Measurements from ENCODE around the gene PTTG2.
"Not testable (repeated sequence)": the region's sequence is repeated elsewhere in the genome, so short reads cannot be mapped to it uniquely, and the experiment has no call there.

The PTTG2 gene

DNA sequence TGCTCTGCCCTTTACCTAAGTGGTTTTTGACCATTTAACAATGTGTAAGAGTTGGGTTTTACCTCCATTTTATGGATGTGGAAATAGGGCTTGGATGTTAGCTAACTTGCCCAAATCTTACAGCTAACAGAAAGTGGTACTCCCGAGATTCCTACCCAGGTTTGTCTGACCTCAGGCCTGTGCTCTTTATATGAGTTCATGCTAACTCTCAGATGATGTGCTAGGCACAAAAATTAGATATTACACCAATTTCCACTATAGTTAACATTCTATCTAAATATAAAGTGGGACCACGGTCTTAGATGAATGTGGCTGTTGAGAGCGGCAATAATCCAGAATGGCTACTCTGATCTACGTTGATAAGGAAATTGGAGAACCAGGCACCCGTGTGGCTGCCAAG lies at the start of gene PTTG2:
Gene PTTG2 (plus strand): TSS at position 301 of the 400 bp plus-strand sequence. CDS start 37 bp downstream, at position 338.
- DNase-seq (ENCODE audit: low read depth in 2 of 2): no peak

DNA sequence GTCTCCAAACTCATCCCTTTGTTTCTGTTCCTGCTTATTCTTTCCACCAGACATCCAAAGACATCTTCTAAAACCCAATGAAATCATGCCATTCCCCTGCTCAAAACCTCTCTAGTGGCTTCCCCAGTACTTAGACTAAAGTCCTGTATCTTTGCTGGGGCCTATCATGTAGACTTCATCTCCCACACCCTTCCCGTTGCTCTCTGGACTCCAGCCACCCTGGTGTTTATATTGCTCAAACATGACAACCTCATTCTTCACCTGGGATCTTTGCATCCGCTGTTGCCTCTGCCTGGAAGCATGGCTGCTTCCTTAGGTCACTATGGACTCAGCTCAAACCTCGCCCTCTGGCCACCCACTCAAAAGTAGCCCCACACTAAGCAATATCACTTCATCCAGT lies 45.7 kb upstream of the PTTG2 start:
- DNase-seq (ENCODE audit: low read depth in 2 of 2): no peak

DNA sequence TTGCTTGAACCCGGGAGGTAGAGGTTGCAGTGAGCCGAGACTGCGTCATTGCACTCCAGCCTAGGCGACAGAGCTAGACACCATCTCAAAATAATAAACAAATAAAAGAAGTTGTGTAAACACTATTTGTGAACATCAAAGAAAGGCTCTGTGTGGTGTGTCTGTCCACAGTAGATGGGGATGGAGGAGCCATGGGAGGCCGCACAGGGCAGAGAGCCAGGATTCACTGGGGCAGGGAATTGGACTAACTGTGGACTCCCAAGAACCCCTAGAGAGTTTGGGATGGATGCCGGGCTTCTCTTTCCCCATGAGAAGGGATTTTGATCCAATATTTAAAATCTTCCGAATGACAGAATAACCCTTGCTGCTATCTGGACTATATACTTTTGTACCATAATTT lies 42.8 kb upstream of the PTTG2 start:
- DNase-seq (ENCODE audit: low read depth in 2 of 2): no peak

DNA sequence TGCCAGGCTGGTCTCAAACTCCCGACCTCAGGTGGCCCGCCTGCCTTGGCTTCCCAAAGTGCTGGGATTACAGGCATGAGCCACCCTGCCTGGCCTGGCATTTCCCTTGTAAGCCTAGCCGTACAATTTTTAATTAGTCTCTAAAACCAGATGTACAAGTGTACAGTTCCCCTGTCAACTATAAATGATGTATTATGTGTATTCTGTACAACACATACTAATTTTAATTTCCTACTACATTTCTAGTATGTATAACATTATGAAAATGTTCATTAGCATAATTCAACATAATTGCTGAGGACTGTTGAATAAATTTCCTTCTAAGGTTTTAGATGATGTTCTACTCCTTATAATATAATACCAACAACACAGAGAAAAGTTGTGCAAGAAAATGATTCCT lies 41.5 kb upstream of the PTTG2 start:
- DNase-seq (ENCODE audit: low read depth in 2 of 2): no peak

DNA sequence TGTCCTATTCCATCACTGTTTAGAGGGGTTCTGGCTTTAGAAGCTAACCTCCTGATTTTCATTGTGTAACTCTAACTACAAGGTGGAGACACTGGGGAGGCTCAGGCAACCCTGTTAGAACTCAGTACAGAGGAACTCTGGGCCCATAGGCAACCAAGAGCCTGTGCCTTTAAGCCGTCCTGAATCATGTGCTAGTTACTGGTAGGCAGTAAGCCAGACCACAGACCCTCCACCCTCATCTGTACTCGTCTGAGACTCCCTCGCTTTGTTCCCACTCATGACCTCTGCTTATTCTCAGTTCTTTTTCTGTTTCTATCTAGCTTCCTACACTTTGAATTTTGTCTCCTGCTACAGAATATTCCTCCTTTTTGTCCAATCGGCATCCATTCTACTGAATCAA lies 37.9 kb upstream of the PTTG2 start:
- no peak for DNase-seq (ENCODE audit: low read depth in 2 of 2)

DNA sequence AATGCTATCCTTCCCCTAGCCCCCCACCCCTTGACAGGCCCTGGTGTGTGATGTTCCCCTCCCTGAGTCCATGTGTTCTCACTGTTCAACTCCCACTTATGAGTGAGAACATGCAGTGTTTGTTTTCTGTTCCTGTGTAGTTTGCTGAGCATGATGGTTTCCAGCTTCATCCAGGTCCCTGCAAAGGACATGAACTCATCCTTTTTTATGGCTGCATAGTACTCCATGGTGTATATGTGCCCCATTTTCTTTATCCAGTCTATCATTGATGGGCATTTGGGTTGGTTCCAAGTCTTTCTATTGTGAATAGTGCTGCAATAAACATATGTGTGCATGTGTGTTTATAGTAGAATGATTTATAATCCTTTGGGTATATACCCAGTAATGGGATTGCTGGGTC lies 37.1 kb upstream of the PTTG2 start:
- DNase-seq (ENCODE audit: low read depth in 2 of 2): not testable (repeated sequence)

DNA sequence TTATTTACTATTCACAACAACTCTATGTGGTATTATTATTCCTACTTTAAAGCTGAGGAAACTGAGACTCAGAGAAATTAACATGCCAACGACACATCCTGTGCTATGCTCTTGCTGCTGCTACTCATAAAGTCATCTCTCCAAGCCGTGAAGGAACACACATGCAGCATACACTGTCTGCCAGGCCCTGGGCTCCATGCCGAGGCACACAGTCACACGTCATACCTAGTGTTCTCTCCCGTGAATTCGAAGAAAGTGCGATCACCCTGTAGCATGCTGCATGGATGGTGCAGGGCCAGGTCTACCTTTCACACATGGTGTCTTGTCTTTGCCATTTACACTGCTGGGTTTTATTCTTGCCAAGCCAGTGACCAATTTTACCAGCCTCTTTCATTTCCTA lies 35.3 kb upstream of the PTTG2 start:
- DNase-seq (ENCODE audit: low read depth in 2 of 2): no peak

DNA sequence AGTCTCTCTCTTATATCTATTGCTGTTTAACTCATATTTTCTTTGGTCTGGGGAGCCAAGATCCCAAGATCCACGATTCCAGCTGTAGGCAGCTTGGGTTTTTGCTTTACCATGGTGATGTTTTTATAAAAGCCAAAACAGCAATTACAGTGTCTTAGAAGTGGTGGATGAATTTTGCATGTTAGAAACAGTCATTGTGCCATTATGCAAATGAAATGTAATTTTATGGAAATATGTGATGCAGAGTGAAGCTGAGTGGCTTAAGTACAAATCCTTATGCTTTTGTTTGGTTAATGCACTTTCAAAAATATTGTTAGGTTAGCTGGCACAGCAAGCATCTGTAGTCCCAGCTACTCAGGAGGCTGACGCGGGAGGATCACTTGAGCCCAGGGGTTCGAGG lies 32.8 kb upstream of the PTTG2 start:
- DNase-seq (ENCODE audit: low read depth in 2 of 2): no peak

DNA sequence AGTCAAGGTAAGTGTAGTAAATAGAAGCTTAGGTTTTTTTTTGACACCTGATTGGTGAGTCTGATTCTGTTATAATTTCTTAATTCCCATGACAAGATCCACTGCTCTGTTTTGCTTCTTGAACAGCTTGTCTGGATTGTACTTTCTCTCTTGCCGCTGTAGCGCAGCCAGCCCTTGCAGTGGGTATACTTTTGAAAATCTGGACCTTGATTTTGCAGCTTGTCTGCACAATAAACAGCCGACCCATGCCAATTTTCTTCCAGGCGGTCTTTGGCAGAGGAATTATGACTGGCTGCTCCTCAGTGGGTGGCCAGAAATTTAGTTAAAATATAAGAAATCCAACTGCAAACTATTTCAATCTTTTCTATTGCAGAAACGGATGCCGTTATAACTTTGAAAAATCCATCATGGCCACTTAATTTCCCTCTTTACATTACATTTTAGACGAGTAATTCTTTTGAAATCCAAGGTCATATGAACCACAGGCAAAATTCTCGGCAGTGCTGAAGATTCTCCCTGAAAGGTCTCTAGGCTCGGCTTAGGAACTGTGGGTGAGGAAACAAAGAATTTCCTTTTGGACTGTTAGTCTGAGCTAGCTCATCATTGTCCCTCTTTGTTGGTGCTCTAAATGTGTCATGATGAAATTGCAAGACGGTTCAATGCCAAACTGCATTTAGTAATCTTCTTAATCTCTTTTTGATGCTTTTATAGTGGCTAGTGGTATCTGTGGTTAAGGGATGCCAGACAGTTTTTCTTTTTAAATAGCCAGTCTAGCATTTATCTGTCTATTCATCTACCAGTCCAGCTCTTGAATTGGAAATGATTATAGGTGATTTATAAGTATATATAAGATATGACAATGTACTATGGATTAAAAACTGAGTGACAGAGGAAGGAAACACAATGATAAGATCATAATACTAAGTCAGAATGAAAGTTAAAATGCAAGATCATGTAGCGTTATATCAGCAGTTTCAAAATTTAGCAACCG lies 31.5 kb upstream of the PTTG2 start:
- DNase-seq (ENCODE audit: low read depth in 2 of 2): no peak

DNA sequence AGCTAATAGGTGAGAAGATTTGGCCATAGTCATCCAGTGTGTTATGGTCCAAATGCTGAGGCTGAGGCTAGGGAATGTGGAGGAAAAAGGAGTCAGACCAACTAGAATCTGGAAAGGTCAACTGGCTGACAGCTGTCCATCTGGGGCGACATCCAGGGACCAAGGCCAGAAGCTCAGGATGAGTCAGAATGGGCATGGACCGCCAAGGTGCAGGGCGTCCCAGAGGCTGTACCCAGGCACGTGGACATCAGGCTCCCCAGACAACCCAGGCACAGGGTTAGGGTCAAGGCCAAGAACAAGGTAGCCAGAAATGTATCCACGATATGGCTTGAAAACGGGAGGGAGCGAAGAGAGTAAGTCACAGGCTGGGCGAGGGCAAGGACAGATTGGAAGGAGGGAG lies 26.1 kb upstream of the PTTG2 start:
- DNase-seq (ENCODE audit: low read depth in 2 of 2): no peak

DNA sequence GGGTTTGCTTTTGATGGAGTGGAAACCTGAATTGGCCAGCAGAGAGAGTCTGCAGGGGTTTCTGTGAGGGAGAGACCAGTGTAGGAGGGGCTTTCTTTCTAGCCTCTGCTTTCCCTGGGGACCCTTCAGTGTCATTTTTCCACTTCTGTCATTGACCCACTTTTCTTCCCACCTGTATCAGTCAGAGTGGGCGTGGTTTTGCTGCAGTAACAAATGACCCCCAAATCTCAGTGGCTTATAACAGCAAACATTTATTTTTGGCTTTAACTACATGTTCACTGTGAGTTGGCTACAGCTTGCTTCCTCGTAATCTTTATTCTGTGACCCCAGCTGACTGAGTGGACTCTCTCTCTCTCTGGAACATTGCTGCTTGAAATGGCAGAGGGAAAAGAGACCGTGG lies 25.6 kb upstream of the PTTG2 start:
- no peak for DNase-seq (ENCODE audit: low read depth in 2 of 2)

DNA sequence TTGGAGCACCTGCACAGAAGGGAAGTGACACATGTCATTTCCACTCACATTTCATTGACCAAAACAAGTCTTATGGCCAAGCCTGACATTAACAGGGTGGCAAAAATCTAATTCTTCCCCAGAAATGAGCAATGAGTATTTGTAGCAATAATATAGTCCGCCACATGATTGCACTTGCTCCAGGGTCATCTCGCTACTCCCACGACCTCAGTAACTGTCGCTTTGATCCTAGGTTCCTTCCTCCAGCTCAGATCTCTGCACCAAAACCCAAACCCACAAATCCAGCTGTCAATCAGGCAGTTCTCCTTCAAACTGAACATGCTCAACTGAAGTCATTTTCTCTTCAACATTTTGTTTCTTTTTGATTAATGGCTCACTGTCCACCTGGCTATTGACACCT lies 25.2 kb upstream of the PTTG2 start:
- no peak for DNase-seq (ENCODE audit: low read depth in 2 of 2)

DNA sequence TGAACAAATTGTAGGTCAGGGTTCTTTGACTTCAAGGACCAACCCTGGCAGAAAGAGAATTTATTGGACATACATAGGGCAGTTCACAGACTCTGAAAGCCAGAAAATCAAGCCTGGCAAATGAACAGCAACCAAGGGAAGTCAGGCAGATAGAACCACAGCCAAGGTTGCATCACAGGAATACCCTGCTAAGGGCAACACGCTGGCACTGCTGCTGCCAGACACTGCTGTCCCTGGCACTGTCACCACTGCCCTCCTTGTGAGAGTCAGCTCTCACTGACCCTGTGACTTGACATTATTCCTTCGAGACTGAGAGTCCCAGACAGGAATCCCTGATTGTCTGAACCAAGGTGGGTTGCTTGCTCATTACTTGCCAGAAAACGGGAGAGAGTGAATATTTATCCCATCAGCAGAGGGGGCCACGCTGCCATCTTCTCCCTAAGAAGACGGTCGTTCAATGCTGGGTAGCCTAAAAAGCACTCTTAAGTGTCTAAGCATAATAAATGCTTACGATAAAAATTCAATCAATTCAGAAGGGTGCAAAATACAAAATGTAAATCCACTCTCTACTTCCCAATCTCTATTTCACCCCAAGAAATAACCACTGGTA lies 23.2 kb upstream of the PTTG2 start:
- no peak for DNase-seq (ENCODE audit: low read depth in 2 of 2)

DNA sequence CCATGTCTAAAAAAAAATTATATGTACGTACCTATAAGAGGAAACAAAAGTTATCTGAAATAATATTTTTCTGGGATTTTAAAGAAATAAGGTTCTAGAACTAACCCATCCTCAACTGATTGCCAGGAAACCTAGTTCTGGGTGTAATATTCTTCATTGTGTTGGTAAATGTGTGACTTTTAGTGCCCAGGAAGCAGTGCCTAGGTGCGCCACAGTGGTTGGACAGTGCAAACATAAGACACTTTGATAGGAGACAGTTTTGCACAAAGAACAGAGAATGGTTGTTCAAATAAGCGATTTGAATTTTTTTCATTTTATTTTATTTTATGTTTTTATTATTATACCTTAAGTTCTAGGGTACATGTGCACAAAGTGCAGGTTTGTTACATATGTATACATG lies 22.0 kb upstream of the PTTG2 start:
- no peak for DNase-seq (ENCODE audit: low read depth in 2 of 2)

DNA sequence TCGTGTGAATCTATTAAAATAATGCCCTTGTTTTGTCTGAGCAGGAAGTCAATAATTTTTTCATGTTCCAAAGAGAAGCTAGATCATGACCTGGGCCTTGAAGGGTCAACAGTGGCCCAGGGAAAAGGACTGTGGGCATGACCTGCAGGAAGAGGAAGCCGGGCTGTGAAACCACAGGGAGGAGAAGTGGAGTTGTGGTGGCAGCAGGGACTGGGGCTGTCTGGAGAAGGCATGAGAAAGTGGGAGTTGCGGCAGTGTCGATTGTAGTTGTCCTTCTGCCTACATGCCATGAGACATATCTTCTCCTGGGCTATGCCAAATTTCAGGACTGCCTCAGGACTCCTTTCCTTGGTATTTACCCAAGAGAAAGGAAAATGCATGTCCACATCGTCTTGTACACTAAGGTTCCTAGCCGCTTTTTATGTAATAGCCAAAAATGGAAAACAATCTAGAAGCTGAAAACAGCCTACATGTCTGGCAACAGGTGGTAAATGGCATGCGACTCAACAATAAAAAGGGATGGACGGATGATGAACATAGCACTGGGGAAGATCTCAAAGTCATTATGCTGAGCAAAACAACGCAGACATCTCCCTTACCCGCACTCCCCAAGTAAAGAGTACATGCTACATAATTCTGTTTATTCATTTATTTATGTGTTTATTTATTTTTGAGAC lies 13.6 kb upstream of the PTTG2 start:
- DNase-seq (ENCODE audit: low read depth in 2 of 2): no peak

DNA sequence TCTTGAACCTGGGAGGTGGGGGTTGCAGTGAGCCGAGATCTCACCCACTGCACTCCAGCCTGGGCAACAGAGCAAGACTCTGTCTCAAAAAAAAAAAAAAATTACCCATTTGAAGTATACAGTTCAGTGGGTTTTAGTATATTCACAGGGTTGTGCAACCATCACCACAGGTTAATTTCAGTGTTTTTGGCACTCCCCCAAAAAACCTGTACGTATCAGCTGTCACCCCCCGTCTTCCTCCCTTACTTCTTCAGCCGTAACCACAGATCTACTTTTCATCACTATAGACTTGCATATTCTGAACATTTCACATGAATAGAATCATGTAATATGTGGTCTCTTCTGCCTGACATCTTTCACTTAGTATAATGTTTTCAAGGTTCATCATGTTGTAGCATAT lies 11.7 kb upstream of the PTTG2 start:
- no peak for DNase-seq (ENCODE audit: low read depth in 2 of 2)

DNA sequence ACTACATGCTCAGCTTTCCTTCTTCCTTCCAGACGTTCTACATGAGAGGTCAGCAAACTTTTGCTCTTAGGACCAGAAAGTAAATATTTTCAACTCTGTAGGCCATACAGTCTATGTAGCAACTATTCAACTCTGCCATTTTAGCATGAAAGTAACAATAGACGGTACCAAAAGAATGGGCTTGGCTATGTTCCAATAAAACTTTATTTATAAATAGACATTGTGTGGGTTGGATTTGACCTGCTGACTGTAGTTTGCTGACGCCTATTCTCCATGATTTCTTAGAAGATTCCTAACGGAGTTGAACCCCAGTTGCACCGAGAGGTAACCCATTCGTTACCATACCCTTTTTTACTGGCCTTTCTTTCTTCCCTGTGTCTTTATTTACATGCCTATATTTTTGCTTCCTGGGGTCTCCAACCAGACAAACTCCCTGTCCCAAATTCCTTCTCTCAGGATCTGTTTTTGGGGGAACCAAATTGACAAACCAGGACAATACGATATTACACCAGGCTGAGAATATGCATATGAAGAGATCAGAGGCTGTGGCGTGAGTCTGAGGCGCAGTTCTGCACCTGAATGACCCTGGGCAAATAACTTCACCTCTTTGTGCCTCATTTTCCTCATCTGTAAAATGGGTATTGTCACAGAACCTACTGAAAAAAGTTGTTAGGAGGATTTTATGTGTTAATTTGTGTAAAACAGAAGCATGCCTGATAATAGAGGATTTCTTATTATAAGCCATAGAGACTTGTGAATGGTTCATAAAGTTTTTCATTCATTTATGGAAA lies 10.4 kb upstream of the PTTG2 start:
- DNase-seq (ENCODE audit: low read depth in 2 of 2): no peak

DNA sequence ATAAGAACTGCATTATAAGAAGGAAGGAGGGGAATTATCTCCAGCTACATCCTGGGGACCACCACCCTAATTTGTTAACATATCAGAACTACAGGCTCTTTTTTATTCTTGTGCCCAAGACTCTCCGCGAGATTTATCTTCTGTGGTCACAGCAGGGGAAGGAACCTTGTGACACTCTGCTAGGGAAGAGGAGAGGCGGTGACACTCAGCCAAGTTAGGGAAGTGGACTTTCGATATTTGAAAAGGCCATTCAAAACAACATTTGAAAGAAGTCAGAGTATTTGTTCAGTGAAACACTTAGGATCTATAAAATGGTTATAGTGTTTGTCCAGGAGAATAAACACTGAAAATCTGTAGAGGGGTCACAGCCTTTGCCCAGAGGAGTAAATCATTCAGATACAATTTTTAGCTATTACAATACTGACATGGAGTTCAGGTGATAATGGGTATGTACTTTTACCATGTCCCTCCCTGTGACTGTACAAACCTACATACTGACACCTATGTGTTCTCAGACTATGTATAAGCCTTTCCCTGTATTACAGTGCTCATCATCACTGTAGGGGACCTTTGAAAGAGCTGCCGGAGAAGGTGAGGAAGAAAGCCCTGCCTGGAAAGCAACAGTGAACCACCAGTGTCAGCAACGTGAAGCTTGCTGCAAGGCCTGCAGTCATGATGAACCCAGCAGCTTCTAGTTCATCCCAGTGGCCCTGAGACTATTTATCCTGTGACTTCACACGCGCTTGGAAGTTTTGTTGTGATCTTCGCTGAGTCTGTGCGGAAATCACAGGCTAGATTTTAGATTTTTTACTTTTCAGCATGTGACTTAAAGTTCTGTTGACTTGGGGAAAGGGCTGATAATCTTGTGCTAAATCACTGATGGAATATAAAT lies 8.5 kb upstream of the PTTG2 start:
- no peak for DNase-seq (ENCODE audit: low read depth in 2 of 2)

DNA sequence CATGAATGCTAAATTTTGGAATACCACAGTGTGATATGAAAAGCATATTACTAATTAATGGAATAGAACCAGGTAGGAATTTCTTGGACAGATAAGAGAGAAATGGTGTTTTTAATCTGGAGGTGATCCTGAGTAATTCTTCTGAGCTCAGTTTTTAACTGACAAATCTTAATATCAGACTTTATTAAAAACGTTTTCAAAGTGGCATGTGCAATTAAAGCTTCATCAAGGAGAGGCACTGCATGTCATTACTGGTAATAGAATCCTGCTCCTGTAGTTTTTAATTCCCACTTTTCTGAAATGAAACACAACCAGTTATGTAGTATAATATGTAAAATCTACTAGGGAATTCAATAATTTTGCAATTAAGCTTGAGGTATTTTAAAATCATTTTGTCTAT lies 7.0 kb upstream of the PTTG2 start:
- no peak for DNase-seq (ENCODE audit: low read depth in 2 of 2)

DNA sequence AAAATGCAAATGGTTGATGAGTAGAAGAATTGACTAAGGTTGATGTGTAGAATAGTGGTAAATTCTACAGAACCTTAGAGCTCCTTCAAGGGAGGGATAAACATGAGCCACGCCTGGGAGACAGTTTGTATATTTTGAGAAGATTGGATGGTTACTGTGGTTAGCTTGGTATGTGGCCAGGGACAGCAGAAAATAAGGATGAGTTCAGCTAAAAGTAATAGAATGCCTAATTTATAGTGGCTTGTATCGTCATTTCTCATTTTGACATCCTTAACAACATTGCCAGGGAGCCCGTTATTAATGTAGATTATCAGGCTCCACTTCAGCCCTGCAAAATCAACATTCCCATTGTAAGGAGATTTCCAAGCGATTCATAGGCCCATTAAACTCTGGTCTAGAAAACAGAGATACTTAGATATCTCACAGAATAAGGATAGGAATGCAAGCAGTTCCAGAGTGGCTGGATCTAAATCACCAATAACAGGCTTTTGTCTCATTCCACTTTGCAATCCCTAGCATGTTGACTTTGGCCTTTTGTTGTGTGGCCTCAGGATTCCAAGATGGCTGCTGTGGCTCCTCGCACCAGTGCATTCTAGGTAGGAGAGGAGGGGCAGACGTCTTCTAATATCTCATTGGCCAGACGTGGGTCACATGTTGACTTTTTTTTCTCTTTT lies 6.4 kb upstream of the PTTG2 start:
- DNase-seq (ENCODE audit: low read depth in 2 of 2): no peak
